ENCODE results near the gene CLEC16A.
A peak's percentile ranks its signal among the peaks of the same experiment; 100 is the strongest.

The CLEC16A gene

GRCh38 chr16:10992112-10992511 is 47.7 kb downstream of the CLEC16A start:
- DNase-seq (ENCODE audit: low spot score), result no peak

- DNase-seq (ENCODE audit: low spot score), result peak; percentile 51
These were observed 48.4 kb downstream of the CLEC16A start for GRCh38 chr16:10992797-10993196.

GRCh38 chr16:10993649-10994048 is 49.3 kb downstream of the CLEC16A start:
- DNase-seq (ENCODE audit: low spot score), result no peak

GRCh38 chr16:10994571-10994970 is 50.2 kb downstream of the CLEC16A start:
- no peak for DNase-seq (ENCODE audit: low spot score)

- DNase-seq (ENCODE audit: low spot score), result no peak
These were observed 51.2 kb downstream of the CLEC16A start for GRCh38 chr16:10995565-10995964.

- DNase-seq (ENCODE audit: low spot score), result no peak
These were observed 53.1 kb downstream of the CLEC16A start for GRCh38 chr16:10997485-10997884.

GRCh38 chr16:10999300-10999699 is 54.9 kb downstream of the CLEC16A start:
- no peak for DNase-seq (ENCODE audit: low spot score)

- DNase-seq (ENCODE audit: low spot score), result no peak
These were observed 57.2 kb downstream of the CLEC16A start for GRCh38 chr16:11001611-11002010.

GRCh38 chr16:11003141-11003540 is 58.8 kb downstream of the CLEC16A start:
- no peak for DNase-seq (ENCODE audit: low spot score)

GRCh38 chr16:11004351-11004750 is 60.0 kb downstream of the CLEC16A start:
- DNase-seq (ENCODE audit: low spot score), result no peak

- DNase-seq (ENCODE audit: low spot score), result no peak
These were observed 60.7 kb downstream of the CLEC16A start for GRCh38 chr16:11004973-11005610.

GRCh38 chr16:11005611-11005975 is 61.2 kb downstream of the CLEC16A start:
- DNase-seq (ENCODE audit: low spot score), result no peak

- no peak for DNase-seq (ENCODE audit: low spot score)
These were observed 62.3 kb downstream of the CLEC16A start for GRCh38 chr16:11006656-11007055.

- DNase-seq (ENCODE audit: low spot score), result no peak
These were observed 63.4 kb downstream of the CLEC16A start for GRCh38 chr16:11007714-11008280.

GRCh38 chr16:11009027-11009755 is 64.8 kb downstream of the CLEC16A start:
- no peak for DNase-seq (ENCODE audit: low spot score)

GRCh38 chr16:11010575-11011221 is 66.3 kb downstream of the CLEC16A start:
- no peak for DNase-seq (ENCODE audit: low spot score)

GRCh38 chr16:11011326-11011725 is 67.0 kb downstream of the CLEC16A start:
- DNase-seq (ENCODE audit: low spot score), result no peak

- no peak for DNase-seq (ENCODE audit: low spot score)
These were observed 68.5 kb downstream of the CLEC16A start for GRCh38 chr16:11012841-11013240.

GRCh38 chr16:11014136-11014535 is 69.8 kb downstream of the CLEC16A start:
- DNase-seq (ENCODE audit: low spot score), result no peak

- no peak for DNase-seq (ENCODE audit: low spot score)
These were observed 70.7 kb downstream of the CLEC16A start for GRCh38 chr16:11015076-11015475.

- no peak for DNase-seq (ENCODE audit: low spot score)
These were observed 71.2 kb downstream of the CLEC16A start for GRCh38 chr16:11015607-11016006.

GRCh38 chr16:11016524-11016988 is 72.2 kb downstream of the CLEC16A start:
- DNase-seq (ENCODE audit: low spot score), result peak; percentile 2

- DNase-seq (ENCODE audit: low spot score), result peak; percentile 71
These were observed 72.6 kb downstream of the CLEC16A start for GRCh38 chr16:11016993-11017392.

Measured in LoVo (cell line).